ENCODE results near the gene CCDC154. TPM values are rescaled to one million over a fixed set of nuclear protein-coding genes. Genes with fewer than 3 reads are reported as not detected.

Gene CCDC154
- total and polyA plus RNA-seq, 9 of the 15 experiments (the other 6 are each of a cell fraction or from before 2014, with no cell fraction given), result 0.15 to 1.4 (median 0.20) TPM; not detected in 5

- TF ChIP-seq ARID4B (CRISPR knock-in tag; IDR thresholded peaks at IDR 0.05) (no peak), ZNF589 (CRISPR knock-in tag; IDR thresholded peaks at IDR 0.05; ENCODE audit: low read depth) (no peak), E2F3 (CRISPR knock-in tag; IDR thresholded peaks at IDR 0.05) (no peak), HIVEP1 (CRISPR knock-in tag; IDR thresholded peaks at IDR 0.05) (no peak), TCF7L2 (IDR thresholded peaks at IDR 0.05; ENCODE audit: low read depth, low read length) (peak; percentile 44; the same call in 1 of the 2 replicates), MLX (CRISPR knock-in tag; conservative IDR thresholded peaks at IDR 0.05) (no peak), POU5F1 (IDR thresholded peaks at IDR 0.05; ENCODE audit: borderline replicate concordance, low read depth, low read length, partially characterized antibody) (no peak), ZFP36 (IDR thresholded peaks at IDR 0.05; ENCODE audit: low read depth, low read length, partially characterized antibody) (no peak), CTCF (IDR thresholded peaks at IDR 0.05 in 2 of 3, conservative IDR thresholded peaks at IDR 0.05 in 1 of 3; ENCODE audit: insufficient read depth in 2 of 3, low read depth in 1 of 3, low read length in 3 of 3) (no peak), ZNF280B (CRISPR knock-in tag; IDR thresholded peaks at IDR 0.05) (no peak), CBX8 (IDR thresholded peaks at IDR 0.05; ENCODE audit: borderline replicate concordance, extremely low read depth, low read depth, low read length, poor library complexity, severe bottlenecking) (no peak), PHB (CRISPR knock-in tag; IDR thresholded peaks at IDR 0.05) (no peak), PURB (CRISPR knock-in tag; IDR thresholded peaks at IDR 0.05; ENCODE audit: low read depth) (no peak), NFE2 (IDR thresholded peaks at IDR 0.05; ENCODE audit: low read depth) (no peak), RNF2 (IDR thresholded peaks at IDR 0.05) (no peak), JUNB (CRISPR knock-in tag; conservative IDR thresholded peaks at IDR 0.05) (no peak), ZNF699 (CRISPR knock-in tag; IDR thresholded peaks at IDR 0.05; ENCODE audit: insufficient replicate concordance) (no peak), SP2 (IDR thresholded peaks at IDR 0.05; ENCODE audit: extremely low read depth, low read depth, low read length, poor library complexity, severe bottlenecking) (no peak), NEUROD1 (IDR thresholded peaks at IDR 0.05; ENCODE audit: borderline replicate concordance, low read depth, low read length, partially characterized antibody) (no peak), ELF4 (CRISPR knock-in tag; IDR thresholded peaks at IDR 0.05) (0 out of 2 replicates have a peak, but pooled peaks have one; percentile 52), SOX6 (IDR thresholded peaks at IDR 0.05) (peak; percentile 44; the same call in 1 of the 2 replicates)
Observed at GRCh38 chr16:1472974-1473373, 28.6 kb upstream of the CCDC154 start (continued).
